Epithelial cell of proximal tubule (primary cell): ENCODE results near the gene ITSN2. TPM values are rescaled to one million over a fixed set of nuclear protein-coding genes. Genes with fewer than 3 reads are reported as not detected.

ENCODE experiments used
- DNase-seq: peaks from one replicate; pipeline ENCODE4 v3.0.0-alpha.2; 2011; ENCODE audit warnings: low read depth
- H3K4me3 ChIP-seq: 2 replicates; pipeline ENCODE4 v1.5.1; 2011; ENCODE audit warnings: low read depth, mild to moderate bottlenecking, low read length
- total RNA-seq: library from RNA; depleted of rRNA; stranded (reverse); fragments of >200 nt; gene quantifications from 2 replicates; pipeline ENCODE4 v1.2.3, GENCODE V29; 2015
- TF ChIP-seq, protein P1 (sequence below): conservative IDR thresholded peaks from 2 replicates; pipeline ENCODE4 v1.5.1; 2012; ENCODE audit warnings: low read depth, mild to moderate bottlenecking, low read length

The ITSN2 gene
- total RNA-seq, 1 donor from 2014 or later: 14.1 TPM

DNA sequence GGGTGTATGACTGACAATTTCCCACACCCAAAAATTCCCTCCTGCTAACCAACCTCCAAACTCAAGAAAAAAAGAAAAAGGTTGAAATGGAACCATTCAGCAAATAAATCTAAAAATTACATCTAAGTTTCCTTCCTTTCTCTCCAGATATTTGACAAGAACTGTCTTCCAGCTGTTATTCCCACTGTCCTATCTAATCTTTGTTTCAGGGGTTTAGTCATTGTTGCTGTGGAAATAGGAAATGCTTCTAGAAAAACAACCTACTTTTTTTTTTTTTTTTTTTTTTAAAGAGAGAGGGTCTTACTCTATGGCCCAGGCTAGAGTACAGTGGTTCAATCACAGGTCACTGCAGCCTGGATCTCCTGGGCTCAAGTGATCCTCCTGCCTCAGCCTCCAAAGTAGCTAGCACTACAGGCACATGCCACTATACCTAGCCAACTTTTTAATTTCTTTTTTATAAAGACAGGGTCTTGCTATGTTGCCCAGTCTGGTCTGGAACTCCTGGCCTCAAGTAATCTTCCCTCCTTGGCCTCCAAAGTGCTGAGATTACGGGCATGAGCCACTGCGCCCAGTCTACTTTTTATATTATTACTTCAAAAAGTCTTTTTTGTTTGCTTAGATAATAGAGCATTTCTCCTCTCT lies 88.1 kb downstream of the ITSN2 start:
- no peak for DNase-seq
- TF ChIP-seq, protein P1, sequence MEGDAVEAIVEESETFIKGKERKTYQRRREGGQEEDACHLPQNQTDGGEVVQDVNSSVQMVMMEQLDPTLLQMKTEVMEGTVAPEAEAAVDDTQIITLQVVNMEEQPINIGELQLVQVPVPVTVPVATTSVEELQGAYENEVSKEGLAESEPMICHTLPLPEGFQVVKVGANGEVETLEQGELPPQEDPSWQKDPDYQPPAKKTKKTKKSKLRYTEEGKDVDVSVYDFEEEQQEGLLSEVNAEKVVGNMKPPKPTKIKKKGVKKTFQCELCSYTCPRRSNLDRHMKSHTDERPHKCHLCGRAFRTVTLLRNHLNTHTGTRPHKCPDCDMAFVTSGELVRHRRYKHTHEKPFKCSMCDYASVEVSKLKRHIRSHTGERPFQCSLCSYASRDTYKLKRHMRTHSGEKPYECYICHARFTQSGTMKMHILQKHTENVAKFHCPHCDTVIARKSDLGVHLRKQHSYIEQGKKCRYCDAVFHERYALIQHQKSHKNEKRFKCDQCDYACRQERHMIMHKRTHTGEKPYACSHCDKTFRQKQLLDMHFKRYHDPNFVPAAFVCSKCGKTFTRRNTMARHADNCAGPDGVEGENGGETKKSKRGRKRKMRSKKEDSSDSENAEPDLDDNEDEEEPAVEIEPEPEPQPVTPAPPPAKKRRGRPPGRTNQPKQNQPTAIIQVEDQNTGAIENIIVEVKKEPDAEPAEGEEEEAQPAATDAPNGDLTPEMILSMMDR: no peak
- no peak overlapping the region for H3K4me3 ChIP-seq

DNA sequence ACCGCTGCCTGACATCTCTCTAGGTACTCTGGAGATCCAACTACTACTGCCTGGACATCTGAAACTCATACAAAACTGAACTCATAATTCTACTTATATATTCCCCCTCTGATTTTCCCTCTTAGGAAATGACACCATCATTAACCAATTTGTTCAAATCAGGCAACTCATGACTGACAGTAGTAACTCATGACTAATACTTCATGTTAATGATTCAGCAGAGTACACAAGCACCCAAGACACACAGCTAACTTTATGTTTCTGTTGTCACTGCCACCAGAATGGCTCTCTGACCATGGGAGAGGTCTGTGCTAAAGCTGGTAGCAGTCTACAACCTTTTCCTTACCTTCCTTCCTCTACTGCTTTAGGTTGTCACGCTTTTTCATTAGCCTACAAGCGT lies 91.1 kb downstream of the ITSN2 start:
- DNase-seq: peak; percentile 67
- TF ChIP-seq, protein P1: no peak
- no peak overlapping the region for H3K4me3 ChIP-seq

DNA sequence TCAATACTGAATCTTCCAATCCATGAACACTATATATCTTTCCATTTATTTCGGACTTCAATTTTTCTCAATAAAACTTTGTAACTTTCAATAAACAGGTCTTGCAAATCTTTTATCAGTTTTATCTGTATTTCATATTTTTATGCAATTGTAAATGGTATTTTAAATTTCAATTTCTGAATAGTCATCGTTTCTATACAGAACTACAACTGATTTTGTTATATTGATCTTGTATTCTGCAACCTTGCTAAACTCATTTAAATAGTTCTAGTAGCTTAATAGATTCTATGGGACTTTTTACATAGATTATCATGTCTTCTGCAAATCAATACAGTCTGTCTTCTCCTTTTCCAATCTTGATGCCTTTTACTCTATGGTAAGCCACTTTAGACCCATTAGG lies 95.1 kb downstream of the ITSN2 start:
- no peak overlapping the region for H3K4me3 ChIP-seq
- TF ChIP-seq, protein P1: no peak
- no peak for DNase-seq

DNA sequence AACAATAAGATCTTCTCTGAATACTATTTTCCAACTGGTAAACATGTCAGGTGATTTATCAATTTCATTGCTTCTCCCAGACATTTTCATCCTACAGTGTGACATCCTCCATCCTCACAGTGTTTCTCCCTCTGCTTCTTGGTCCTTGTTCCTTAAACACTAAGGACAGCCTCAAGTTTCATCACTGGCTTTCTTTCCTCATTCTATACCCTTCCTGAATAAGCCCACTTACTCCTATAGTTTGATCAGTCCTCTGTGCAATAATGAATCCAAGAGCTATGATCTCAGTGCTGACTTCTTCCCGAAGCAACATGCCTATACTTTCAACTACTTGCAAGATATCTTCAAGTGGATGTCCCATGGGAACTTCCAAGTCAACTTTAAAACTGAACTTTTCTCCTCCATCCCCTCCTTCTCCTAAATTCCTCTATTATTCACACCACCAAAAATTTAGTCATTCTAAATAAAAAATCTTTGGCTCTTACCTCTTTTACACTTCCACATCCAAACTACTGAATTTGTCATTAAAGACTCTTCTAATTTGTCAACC lies 97.8 kb downstream of the ITSN2 start:
- H3K4me3 ChIP-seq: no peak overlapping the region
- DNase-seq: no peak
- TF ChIP-seq, protein P1: no peak

DNA sequence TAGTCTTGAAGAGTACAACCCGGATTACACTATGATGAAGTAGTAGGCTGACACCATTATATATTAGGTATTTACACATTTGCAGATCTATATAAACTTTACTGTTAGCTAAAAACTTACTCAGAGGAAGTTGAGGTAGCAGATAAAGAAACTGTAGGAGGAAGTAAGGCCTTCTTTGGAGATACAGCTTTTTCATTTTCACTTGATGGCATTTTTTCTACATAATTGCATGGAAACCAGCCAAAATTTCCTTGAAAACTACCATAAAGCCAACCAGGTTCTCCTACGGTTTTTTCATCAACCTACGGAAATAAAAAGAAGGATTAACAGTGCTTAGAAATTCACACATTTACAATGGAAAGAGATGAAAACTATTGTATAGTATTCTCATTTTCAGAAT lies 98.9 kb downstream of the ITSN2 start:
- TF ChIP-seq, protein P1: no peak
- no peak overlapping the region for H3K4me3 ChIP-seq
- no peak for DNase-seq

DNA sequence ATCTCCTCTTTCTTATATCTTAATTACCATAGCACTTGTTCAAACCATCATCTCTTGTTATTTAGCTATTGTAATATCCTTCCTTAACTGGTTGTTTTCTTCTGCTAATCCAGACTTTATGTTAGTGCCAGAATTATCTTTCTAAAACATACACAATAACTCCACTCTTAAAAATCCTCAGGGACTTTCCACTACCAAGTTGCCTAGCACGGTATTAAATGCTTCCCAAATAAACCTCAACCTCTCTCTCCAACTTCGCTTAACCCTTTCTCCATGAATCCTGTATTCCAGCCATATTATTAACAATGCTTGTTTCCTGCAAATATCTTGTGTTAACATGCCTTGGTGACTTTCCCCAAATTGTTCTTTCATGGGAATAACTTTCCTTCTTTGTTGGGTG lies 101.0 kb downstream of the ITSN2 start:
- TF ChIP-seq, protein P1: no peak
- no peak overlapping the region for H3K4me3 ChIP-seq
- no peak for DNase-seq

DNA sequence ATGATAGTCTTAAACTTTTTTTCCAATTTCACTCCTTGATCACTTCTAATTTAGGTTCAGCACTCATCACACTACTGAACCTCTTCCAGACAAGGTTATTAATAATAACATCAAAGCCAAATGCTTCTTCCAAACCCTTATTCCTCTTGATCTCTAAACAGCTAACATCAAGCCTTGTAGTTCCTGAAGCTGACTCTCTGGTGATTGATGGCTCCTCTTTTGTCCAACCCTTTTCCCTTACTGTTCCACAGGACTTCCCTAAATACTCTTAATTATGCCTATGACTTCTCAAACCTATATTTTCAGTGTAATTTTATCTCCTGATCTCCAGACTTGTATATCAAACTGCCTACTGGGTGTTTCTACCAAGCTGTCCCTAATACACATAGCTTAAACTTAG lies 101.6 kb downstream of the ITSN2 start:
- TF ChIP-seq, protein P1: no peak
- DNase-seq: no peak
- no peak overlapping the region for H3K4me3 ChIP-seq
